Suprapubic skin (tissue), 4 donors: Measurements from ENCODE around the gene PHF20.

Experiments used
- CTCF ChIP-seq, 2 donors: fragments of 200-600 bp in 1 of 2; fragments of 450-650 bp in 1 of 2; sonication (generic) in 1 of 2; IDR thresholded peaks; one replicate each; pipeline ENCODE4 v1.5.1; 2016 to 2019; ENCODE audit warnings: antibody characterized with exemption in 2 of 2, mild to moderate bottlenecking in 1 of 2, moderate library complexity in 1 of 2
- EP300 ChIP-seq: sonication (generic); formaldehyde crosslinking; IDR thresholded peaks from one replicate; pipeline ENCODE4 v1.6.1; 2017; ENCODE audit warnings: antibody characterized with exemption
- POLR2AphosphoS5 ChIP-seq, 3 donors: sonication (generic); formaldehyde crosslinking; IDR thresholded peaks; one replicate each; pipeline ENCODE4 v1.6.1; 2017; ENCODE audit warnings: antibody characterized with exemption in 3 of 3

- TF ChIP-seq CTCF (IDR thresholded peaks at IDR 0.05) (no peak), POLR2AphosphoS5 (IDR thresholded peaks at IDR 0.05) (no peak), EP300 (no peak)
Observed at GRCh38 chr20:35757098-35757705, 14.6 kb upstream of the PHF20 start.
